Endothelial cell of umbilical vein (primary cell): ENCODE data around the gene CSNK1G1.

ENCODE experiments used
- EZH2 ChIP-seq: IDR thresholded peaks from 2 replicates; pipeline ENCODE4 v1.6.1; 2012; ENCODE audit warnings: borderline replicate concordance, low read depth, mild to moderate bottlenecking, moderate library complexity, low read length, inconsistent platforms; ENCODE audit not compliant: severe bottlenecking
- FOS ChIP-seq: IDR thresholded peaks from 2 replicates; pipeline ENCODE4 v1.6.1; 2011; ENCODE audit warnings: mild to moderate bottlenecking, low read length, moderate library complexity, borderline replicate concordance; ENCODE audit not compliant: insufficient read depth
- JUN ChIP-seq: IDR thresholded peaks from 2 replicates; pipeline ENCODE4 v1.6.1; 2011; ENCODE audit warnings: borderline replicate concordance, low read depth; ENCODE audit not compliant: insufficient read length, insufficient read depth
- POLR2A ChIP-seq: IDR thresholded peaks from 2 replicates; pipeline ENCODE4 v1.6.1; 2012; ENCODE audit warnings: low read depth, mild to moderate bottlenecking, control low read depth, low read length
- POLR2AphosphoS5 ChIP-seq: IDR thresholded peaks from 2 replicates; pipeline ENCODE4 v1.6.1; 2012; ENCODE audit warnings: low read depth, mild to moderate bottlenecking, control low read depth, low read length, moderate library complexity; ENCODE audit not compliant: insufficient read depth
- TF ChIP-seq, protein P1 (sequence below), 2 donors: IDR thresholded peaks; 1 replicate in 1 of 2; 2 replicates in 1 of 2; pipeline ENCODE4 v1.5.1; 2011; ENCODE audit warnings: low read length in 2 of 2, mild to moderate bottlenecking in 2 of 2, moderate library complexity in 2 of 2, control low read depth in 1 of 2, inconsistent platforms in 1 of 2, low read depth in 1 of 2; ENCODE audit not compliant: insufficient read depth in 1 of 2; ENCODE audit errors: extremely low read depth in 1 of 2

DNA sequence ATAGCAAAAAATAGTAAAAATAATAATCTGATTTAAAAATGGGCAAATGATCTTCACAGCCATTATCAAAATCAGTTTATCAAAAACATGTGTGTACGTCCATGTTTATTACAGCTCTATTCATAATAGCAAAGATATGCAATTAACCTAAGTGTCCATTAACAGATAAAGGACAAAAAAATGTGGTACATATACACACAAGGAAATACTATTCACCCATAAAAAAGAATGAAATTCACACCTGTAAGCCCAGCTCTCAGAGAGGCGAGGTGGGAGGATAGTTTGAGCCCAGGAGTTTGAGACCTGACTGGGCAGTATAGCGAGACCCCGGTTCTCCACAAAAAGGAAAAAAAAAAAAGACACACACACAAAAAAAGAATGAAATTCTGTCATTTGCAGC is 110.6 kb downstream of the CSNK1G1 start:
- TF ChIP-seq EZH2 (no peak), POLR2A (no peak), JUN (no peak), POLR2AphosphoS5 (no peak), FOS (no peak)
- TF ChIP-seq, protein P1, sequence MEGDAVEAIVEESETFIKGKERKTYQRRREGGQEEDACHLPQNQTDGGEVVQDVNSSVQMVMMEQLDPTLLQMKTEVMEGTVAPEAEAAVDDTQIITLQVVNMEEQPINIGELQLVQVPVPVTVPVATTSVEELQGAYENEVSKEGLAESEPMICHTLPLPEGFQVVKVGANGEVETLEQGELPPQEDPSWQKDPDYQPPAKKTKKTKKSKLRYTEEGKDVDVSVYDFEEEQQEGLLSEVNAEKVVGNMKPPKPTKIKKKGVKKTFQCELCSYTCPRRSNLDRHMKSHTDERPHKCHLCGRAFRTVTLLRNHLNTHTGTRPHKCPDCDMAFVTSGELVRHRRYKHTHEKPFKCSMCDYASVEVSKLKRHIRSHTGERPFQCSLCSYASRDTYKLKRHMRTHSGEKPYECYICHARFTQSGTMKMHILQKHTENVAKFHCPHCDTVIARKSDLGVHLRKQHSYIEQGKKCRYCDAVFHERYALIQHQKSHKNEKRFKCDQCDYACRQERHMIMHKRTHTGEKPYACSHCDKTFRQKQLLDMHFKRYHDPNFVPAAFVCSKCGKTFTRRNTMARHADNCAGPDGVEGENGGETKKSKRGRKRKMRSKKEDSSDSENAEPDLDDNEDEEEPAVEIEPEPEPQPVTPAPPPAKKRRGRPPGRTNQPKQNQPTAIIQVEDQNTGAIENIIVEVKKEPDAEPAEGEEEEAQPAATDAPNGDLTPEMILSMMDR (IDR thresholded peaks at IDR 0.05; ENCODE audit: extremely low read depth in 1 of 2, insufficient read depth in 1 of 2, low read depth in 1 of 2, low read length in 2 of 2), result no peak
